Panc1 (cell line): ENCODE measurements around the gene PPP1R9B. TPM values are rescaled to one million over a fixed set of nuclear protein-coding genes. Genes with fewer than 3 reads are reported as not detected.

Experiments used
- ATAC-seq: fragments of 200-7000 bp; cut with Tn5 transposase; 2 replicates; pipeline ENCODE4 v1.9.1; 2020; ENCODE audit warnings: mild to moderate bottlenecking, moderate library complexity
- BruUV-seq: library from RNA; stranded (reverse); fragments of 400-500 nt; replicated peaks from 2 replicates; lab custom pipeline; 2021; lab: Mats Ljungman, UMichigan
- CTCF ChIA-PET: fragments of 300-600 bp; sonication (Branson Sonifier 250); formaldehyde crosslinking; loops from one replicate; lab custom pipeline; 2022; ENCODE audit warnings: antibody characterized with exemption; lab: Charles Lee
- POLR2A ChIA-PET: fragments of 300-600 bp; sonication (Branson Sonifier 250); formaldehyde crosslinking; loops from one replicate; lab custom pipeline; 2022; ENCODE audit warnings: antibody characterized with exemption; lab: Charles Lee
- DNase-seq: peaks from one replicate; pipeline ENCODE4 v3.0.0-alpha.2; 2010; ENCODE audit warnings: low read depth, low spot score
- H3K27ac ChIP-seq: 2 replicates; pipeline ENCODE4 v1.5.1; 2011; ENCODE audit warnings: mild to moderate bottlenecking, low read length, inconsistent platforms
- H3K27me3 ChIP-seq: fragments of 200-500 bp; sonication (Bioruptor generic); 2 replicates; pipeline ENCODE4 v1.6.0; 2014; ENCODE audit warnings: low read length, inconsistent platforms; ENCODE audit not compliant: control insufficient read depth, insufficient read depth
- H3K36me3 ChIP-seq: fragments of 200-500 bp; sonication (Bioruptor generic); 2 replicates; pipeline ENCODE4 v1.5.1; 2014; ENCODE audit warnings: inconsistent platforms, mild to moderate bottlenecking, low read length, moderate library complexity; ENCODE audit not compliant: control insufficient read depth, insufficient read depth
- H3K4me1 ChIP-seq: 2 replicates; pipeline ENCODE4 v1.5.1; 2011; ENCODE audit warnings: inconsistent platforms, mild to moderate bottlenecking, low read length, moderate library complexity; ENCODE audit not compliant: control insufficient read depth, insufficient read depth
- H3K4me3 ChIP-seq, 2 experiments: 2 replicates each; pipeline ENCODE4 v1.5.1; 2011 to 2012; ENCODE audit warnings: low read depth in 2 of 2, low read length in 2 of 2, mild to moderate bottlenecking in 2 of 2, inconsistent platforms in 1 of 2, moderate library complexity in 1 of 2
- H3K9me3 ChIP-seq: fragments of 200-500 bp; sonication (Bioruptor generic); 2 replicates; pipeline ENCODE4 v1.5.1; 2014; ENCODE audit warnings: low read depth, mild to moderate bottlenecking, inconsistent platforms, low read length, moderate library complexity; ENCODE audit not compliant: control insufficient read depth, insufficient read depth
- POLR2AphosphoS5 ChIP-seq: IDR thresholded peaks from 2 replicates; pipeline ENCODE4 v1.6.1; 2012; ENCODE audit warnings: mild to moderate bottlenecking, low read depth, low read length, moderate library complexity
- SIN3A ChIP-seq: IDR thresholded peaks from 2 replicates; pipeline ENCODE4 v1.6.1; 2012; ENCODE audit warnings: low read depth, mild to moderate bottlenecking, low read length, moderate library complexity, borderline replicate concordance; ENCODE audit not compliant: insufficient read depth
- TCF7L2 ChIP-seq: IDR thresholded peaks from 2 replicates; pipeline ENCODE4 v1.6.1; 2011; ENCODE audit warnings: mild to moderate bottlenecking, low read depth, low read length, inconsistent platforms
- in situ Hi-C: cut with HindIII; loops from 2 replicates; pipeline ENCODE4 v1.10.0; 2016; ENCODE audit warnings: low sequenced_read_pairs, low pct_unique_long_range_greater_than_20kb
- intact Hi-C: fragments of 100-400 bp; cut with micrococcal nuclease; formaldehyde crosslinking; loops from one replicate; pipeline ENCODE4 v1.10.0; 2022; ENCODE audit not compliant: unreplicated experiment
- total RNA-seq: library from RNA; stranded (reverse); gene quantifications from one replicate; pipeline ENCODE4 v1.2.1, GENCODE V29; 2021; ENCODE audit not compliant: unreplicated experiment
- TF ChIP-seq, protein P1 (sequence below): fragments of 450-650 bp; IDR thresholded peaks from 2 replicates; pipeline ENCODE4 v1.5.1; 2017; ENCODE audit warnings: mild to moderate bottlenecking
- TF ChIP-seq, protein P2 (sequence below), 2 experiments: IDR thresholded peaks; 2 replicates each; pipeline ENCODE4 v1.6.1; 2011 to 2012; ENCODE audit warnings: low read depth in 2 of 2, control low read depth in 1 of 2, low read length in 1 of 2, mild to moderate bottlenecking in 1 of 2, moderate library complexity in 1 of 2; ENCODE audit not compliant: insufficient read depth in 1 of 2

Gene PPP1R9B
- total RNA-seq, 1 experiment from 2014 or later: 114 TPM

DNA sequence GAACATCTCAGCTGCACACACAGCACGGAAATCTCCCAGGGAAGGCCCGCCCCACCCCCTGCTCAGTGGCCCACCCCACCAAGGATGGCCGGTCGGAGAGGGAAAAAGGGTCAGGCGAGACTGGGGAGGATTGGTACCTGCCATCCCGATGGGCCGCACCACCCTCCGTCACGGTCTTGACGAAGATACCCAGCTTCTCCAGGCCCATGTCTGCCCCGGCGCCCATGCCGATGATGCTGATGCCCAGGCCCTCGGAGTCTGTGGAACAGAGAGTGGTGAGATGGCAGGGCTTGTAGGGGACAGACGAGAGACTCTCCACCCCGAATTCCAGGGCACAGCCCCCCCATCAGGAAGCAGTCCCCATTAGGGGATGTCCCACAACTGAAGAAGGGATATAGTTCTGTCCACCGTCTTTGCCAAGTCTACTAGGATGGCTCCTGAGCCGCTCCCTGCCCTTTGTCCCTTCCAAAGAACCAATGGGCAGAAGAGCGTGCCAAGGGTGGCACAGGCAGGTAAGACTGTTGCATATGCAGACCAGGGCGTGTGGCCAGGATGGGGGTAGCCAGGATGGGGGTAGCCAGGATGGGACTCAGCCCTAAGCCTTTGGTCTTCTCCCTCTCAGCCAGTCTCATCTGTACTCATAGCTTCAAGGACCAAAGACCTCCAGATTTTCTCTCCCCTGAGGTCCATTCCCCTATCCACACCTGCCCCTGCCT is 6.9 kb downstream of the PPP1R9B start:
- Histone ChIP-seq H3K4me3 (no peak overlapping the region), H3K27me3 (no peaks in the 10 kb centered on the region), H3K9me3 (no peaks in the 10 kb centered on the region), H3K4me1 (peaks cover 26% of the 10 kb centered on the region), H3K36me3 (peaks cover 22% of the 10 kb centered on the region), H3K27ac (no peak overlapping the region)
- BruUV-seq: no TSS peak
- TF ChIP-seq TCF7L2 (no peak), SIN3A (no peak)
- CTCF ChIA-PET: interaction anchor here (0.6 kb wide), 2 partner anchors 26 to 458 kb away, joined by 3 read pairs; no protein-coding TSS in a partner anchor
- no peak for ATAC-seq
- intact Hi-C loops: no loop called here
- POLR2A ChIA-PET: no interaction called here
- in situ Hi-C loops: no loop called here
- DNase-seq: no peak

DNA sequence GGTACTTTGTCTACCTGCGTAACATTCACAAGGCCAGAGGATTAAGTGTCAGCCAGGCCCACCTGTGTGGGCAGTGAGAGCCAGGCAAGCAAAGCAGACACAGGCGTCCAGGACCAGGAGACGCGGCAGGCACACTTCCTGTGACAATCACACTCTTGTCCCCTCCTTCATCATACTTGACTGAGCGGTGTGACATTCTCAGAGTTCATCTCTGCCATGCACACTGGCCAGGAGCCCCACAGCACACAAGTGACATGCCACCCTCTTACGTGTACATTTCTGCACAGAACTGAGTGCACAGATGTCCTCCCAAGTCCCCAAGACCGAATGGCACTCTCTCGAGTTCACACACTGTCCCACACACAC is 8.7 kb downstream of the PPP1R9B start:
- TF ChIP-seq, protein P1, sequence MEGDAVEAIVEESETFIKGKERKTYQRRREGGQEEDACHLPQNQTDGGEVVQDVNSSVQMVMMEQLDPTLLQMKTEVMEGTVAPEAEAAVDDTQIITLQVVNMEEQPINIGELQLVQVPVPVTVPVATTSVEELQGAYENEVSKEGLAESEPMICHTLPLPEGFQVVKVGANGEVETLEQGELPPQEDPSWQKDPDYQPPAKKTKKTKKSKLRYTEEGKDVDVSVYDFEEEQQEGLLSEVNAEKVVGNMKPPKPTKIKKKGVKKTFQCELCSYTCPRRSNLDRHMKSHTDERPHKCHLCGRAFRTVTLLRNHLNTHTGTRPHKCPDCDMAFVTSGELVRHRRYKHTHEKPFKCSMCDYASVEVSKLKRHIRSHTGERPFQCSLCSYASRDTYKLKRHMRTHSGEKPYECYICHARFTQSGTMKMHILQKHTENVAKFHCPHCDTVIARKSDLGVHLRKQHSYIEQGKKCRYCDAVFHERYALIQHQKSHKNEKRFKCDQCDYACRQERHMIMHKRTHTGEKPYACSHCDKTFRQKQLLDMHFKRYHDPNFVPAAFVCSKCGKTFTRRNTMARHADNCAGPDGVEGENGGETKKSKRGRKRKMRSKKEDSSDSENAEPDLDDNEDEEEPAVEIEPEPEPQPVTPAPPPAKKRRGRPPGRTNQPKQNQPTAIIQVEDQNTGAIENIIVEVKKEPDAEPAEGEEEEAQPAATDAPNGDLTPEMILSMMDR: no peak
- TF ChIP-seq POLR2AphosphoS5: no peak
- no peak for TF ChIP-seq SIN3A
- TF ChIP-seq, protein P2, sequence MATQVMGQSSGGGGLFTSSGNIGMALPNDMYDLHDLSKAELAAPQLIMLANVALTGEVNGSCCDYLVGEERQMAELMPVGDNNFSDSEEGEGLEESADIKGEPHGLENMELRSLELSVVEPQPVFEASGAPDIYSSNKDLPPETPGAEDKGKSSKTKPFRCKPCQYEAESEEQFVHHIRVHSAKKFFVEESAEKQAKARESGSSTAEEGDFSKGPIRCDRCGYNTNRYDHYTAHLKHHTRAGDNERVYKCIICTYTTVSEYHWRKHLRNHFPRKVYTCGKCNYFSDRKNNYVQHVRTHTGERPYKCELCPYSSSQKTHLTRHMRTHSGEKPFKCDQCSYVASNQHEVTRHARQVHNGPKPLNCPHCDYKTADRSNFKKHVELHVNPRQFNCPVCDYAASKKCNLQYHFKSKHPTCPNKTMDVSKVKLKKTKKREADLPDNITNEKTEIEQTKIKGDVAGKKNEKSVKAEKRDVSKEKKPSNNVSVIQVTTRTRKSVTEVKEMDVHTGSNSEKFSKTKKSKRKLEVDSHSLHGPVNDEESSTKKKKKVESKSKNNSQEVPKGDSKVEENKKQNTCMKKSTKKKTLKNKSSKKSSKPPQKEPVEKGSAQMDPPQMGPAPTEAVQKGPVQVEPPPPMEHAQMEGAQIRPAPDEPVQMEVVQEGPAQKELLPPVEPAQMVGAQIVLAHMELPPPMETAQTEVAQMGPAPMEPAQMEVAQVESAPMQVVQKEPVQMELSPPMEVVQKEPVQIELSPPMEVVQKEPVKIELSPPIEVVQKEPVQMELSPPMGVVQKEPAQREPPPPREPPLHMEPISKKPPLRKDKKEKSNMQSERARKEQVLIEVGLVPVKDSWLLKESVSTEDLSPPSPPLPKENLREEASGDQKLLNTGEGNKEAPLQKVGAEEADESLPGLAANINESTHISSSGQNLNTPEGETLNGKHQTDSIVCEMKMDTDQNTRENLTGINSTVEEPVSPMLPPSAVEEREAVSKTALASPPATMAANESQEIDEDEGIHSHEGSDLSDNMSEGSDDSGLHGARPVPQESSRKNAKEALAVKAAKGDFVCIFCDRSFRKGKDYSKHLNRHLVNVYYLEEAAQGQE (IDR thresholded peaks at IDR 0.05; ENCODE audit: insufficient read depth in 1 of 2, low read depth in 2 of 2, low read length in 1 of 2): no peak
- no peak for TF ChIP-seq TCF7L2
- POLR2A ChIA-PET: no interaction called here
- Histone ChIP-seq H3K4me3 (no peak overlapping the region), H3K27me3 (no peaks in the 10 kb centered on the region), H3K9me3 (no peaks in the 10 kb centered on the region), H3K27ac (no peak overlapping the region), H3K36me3 (peaks cover 27% of the 10 kb centered on the region), H3K4me1 (peaks cover 16% of the 10 kb centered on the region)
- in situ Hi-C loops (no loop called here), intact Hi-C loops (no loop called here)
- no TSS peak for BruUV-seq
- ATAC-seq (no peak), DNase-seq (no peak)
- CTCF ChIA-PET: interaction anchor here (1.0 kb wide), 1 partner anchor 23 kb away, joined by 3 read pairs; no protein-coding TSS in a partner anchor
